Activated CD8-positive, alpha-beta memory T cell treated with anti-CD3 and anti-CD28 coated beads for 4 hours (primary cell): ENCODE data around the gene TTC21A.

Source experiments
- DNase-seq, 2 donors: peaks; one replicate each; pipeline ENCODE4 v3.0.0-alpha.2; 2020; ENCODE audit warnings: low read depth in 2 of 2

Gene TTC21A

GRCh38 chr3:39114456-39114855 lies 7.0 kb downstream of the TTC21A start:
- DNase-seq, result no peak

GRCh38 chr3:39115870-39116269 lies 8.4 kb downstream of the TTC21A start:
- no peak for DNase-seq

GRCh38 chr3:39118079-39118478 lies 10.6 kb downstream of the TTC21A start:
- no peak for DNase-seq

GRCh38 chr3:39118931-39119660 lies 11.6 kb downstream of the TTC21A start:
- DNase-seq, result no peak

- DNase-seq, result no peak
Observed at GRCh38 chr3:39121621-39122020, 14.1 kb downstream of the TTC21A start.

GRCh38 chr3:39122813-39123212 lies 15.3 kb downstream of the TTC21A start:
- no peak for DNase-seq

- DNase-seq, result no peak
Observed at GRCh38 chr3:39124876-39125840, 17.7 kb downstream of the TTC21A start.

- DNase-seq, result no peak
Observed at GRCh38 chr3:39125841-39126500, 18.5 kb downstream of the TTC21A start.

GRCh38 chr3:39126532-39127071 lies 19.1 kb downstream of the TTC21A start:
- DNase-seq, result no peak

- no peak for DNase-seq
Observed at GRCh38 chr3:39127269-39127907, 19.9 kb downstream of the TTC21A start.

GRCh38 chr3:39127908-39128304 lies 20.4 kb downstream of the TTC21A start:
- DNase-seq, result no peak

- no peak for DNase-seq
Observed at GRCh38 chr3:39128951-39129350, 21.5 kb downstream of the TTC21A start.

- DNase-seq, result no peak
Observed at GRCh38 chr3:39130026-39130425, 22.5 kb downstream of the TTC21A start.

- DNase-seq, result no peak
Observed at GRCh38 chr3:39130693-39131265, 23.3 kb downstream of the TTC21A start.

- no peak for DNase-seq
Observed at GRCh38 chr3:39132096-39133092, 24.9 kb downstream of the TTC21A start.

GRCh38 chr3:39133093-39133490 lies 25.6 kb downstream of the TTC21A start:
- no peak for DNase-seq

- no peak for DNase-seq
Observed at GRCh38 chr3:39133822-39134221, 26.3 kb downstream of the TTC21A start.

- DNase-seq, result no peak
Observed at GRCh38 chr3:39134305-39134704, 26.8 kb downstream of the TTC21A start.

- DNase-seq, result no peak
Observed at GRCh38 chr3:39135170-39135805, 27.8 kb downstream of the TTC21A start.
